GM21786 (cell line): ENCODE measurements around the gene SEMA3D.

ENCODE experiments used
- ATAC-seq: cut with Tn5 transposase; IDR thresholded peaks from one replicate; pipeline ENCODE4 v1.9.1; 2021; ENCODE audit not compliant: unreplicated experiment

The SEMA3D gene

GRCh38 chr7:85126383-85126782 is 60.5 kb downstream of the SEMA3D start:
- no peak for ATAC-seq

DNA sequence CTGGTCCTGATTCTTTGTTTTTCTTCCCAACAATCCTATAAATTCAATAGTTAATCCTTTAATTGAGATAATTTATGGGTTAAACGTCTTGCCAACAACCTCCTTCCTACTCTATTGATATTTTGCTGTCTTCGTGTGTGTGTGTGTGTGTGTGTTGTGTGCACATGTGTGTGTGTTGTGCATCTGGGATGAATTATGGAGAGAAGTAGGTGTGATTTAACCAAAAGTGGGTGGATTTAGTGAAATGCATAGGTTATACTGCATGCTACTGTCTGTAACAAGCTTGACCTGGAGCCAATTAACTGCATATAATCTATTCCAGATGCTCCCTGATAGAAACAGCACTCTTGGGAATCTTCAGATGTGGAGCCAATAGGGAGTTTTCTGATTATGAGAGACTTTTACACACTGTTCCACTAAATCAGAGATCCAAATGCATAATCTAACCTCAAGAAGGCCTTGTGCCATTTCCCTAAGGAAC is 61.2 kb downstream of the SEMA3D start:
- ATAC-seq, result no peak

DNA sequence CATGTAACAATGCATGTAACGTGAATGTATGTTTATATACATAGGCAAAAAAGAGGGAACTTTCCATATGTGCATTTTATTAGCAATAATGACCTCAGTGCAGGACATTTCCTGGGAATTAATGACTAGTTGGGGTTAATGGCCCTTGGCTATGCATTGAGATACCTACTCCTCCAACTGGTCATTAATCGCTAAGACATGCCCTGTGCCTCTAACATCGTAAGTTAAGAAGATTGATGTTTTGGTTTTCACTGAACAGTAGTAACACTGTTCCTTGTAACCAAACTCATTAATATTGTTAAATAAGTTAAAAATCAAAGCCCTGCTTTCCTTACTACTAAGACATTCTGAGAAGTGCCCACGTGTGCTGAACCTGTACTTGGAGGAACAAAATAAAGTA is 61.7 kb downstream of the SEMA3D start:
- ATAC-seq, result no peak

- no peak for ATAC-seq
Measured at GRCh38 chr7:85119934-85120333, 66.9 kb downstream of the SEMA3D start.

GRCh38 chr7:85115862-85116261 is 71.0 kb downstream of the SEMA3D start:
- ATAC-seq, result no peak

GRCh38 chr7:85115006-85115405 is 71.8 kb downstream of the SEMA3D start:
- ATAC-seq, result no peak

DNA sequence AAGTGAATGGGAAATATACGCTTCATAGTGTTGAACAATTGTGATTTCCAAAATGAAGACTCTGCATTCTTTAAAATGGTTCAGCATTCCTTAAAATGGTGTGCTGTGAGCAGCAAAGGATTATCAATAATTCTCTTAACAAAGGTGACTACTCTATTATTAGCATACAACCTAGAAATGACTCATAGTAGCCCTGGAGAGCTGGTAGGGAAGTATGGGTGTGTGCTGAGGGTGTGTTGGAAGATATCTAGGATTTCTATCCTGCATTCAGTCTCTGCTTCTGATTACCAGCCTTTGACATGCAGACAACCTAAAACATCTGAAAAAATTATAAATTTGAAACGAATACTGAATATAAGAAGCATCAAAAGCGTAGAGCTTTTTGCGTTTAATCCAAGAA is 72.5 kb downstream of the SEMA3D start:
- no peak for ATAC-seq

GRCh38 chr7:85111761-85112160 is 75.1 kb downstream of the SEMA3D start:
- no peak for ATAC-seq

- ATAC-seq, result no peak
Measured at GRCh38 chr7:85106719-85107118, 80.1 kb downstream of the SEMA3D start.

DNA sequence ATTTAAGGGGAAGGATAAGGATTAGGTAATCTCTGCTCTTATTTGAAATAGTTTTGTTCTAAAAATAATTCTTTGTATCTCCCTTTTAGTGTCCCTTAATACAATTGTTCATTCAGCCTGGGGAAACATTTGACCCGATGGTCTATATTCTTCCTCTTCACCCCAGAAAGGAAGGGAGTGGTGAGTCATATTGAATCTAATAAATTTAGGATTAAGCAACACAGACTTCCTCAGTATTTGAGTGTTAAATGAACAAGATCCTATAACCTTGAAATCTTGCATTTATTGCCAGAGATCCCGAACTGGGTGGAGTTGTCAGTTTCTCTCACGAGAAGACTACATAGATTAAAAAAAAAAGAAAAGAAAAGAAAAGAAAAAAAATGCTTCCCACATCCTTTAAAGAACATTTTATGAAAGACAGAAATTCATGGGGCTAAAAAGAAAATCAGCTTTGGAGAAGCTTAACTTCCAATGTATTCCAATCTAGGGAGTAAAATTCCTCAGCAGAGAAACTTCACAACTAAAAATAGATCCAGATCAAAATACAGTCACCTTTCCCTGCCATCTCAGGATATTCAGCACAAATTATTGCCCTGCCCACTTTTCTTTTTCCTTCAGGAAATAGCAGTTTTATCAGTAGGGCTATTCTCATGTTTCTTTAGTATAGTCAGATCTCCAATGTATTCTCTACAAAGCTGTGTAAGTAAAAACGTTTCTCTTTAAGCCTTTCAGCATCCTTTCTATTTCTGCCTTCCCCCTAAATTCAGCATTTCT is 82.2 kb downstream of the SEMA3D start:
- ATAC-seq, result no peak

DNA sequence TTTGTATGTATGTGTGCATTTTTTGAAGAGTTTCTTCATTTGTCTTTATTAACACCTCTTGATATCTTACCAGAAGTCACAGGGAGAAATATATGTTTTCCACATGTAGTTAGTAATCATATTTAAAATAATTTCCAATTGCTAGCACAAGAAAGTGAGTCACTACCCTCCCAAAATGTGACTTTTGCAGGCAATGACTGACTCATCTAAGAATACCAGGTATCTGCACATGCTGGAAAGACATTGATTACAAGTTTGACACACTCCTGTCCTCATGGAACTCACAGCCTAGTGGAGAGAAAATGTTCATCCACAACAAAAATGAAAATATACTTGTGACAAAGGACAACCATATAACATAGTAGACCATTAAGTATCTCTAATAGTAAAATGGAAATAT is 82.9 kb downstream of the SEMA3D start:
- ATAC-seq, result no peak

DNA sequence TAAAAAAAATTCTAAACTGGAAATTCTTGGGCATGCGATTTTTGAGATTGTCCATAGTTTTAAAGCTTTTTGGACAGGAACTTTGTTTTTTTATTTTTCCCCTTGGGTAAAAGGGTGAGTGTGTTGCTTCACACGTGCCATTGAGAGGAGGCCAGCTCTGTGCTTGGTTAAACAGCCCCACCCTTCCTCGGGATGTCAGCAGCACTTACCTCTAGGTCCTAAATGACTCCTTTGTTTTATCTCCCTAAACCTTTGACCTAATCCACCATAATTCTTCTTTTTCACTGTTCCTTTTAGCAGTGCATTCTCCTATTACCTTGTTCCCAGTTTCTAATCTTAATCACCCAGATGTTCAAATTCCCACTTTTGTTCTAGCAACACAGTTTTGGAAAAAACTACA is 83.5 kb downstream of the SEMA3D start:
- ATAC-seq, result no peak

DNA sequence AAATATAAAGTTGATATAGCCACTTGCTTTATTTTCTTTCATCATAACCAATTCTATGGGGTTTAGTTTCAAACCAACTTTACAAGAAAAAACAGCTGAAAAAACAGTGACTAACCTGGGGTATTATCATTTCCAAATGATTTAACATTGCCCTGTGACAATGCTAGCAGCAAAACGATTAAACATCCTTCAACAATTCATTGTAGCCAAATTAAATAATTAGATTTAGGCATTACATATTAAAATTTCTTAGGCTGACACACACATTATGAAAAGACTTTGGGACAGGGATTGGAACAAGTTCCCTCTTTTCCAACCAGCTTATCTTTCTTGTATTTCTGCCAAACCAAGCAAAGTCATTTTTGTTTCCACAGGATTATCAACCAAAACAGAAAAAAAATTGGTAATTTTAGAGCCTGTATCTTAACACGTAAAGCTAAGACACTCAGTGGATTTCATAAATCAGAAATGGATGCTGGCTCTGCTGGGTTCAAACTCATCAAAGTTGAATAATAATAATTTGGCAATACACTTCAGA is 84.0 kb downstream of the SEMA3D start:
- no peak for ATAC-seq

DNA sequence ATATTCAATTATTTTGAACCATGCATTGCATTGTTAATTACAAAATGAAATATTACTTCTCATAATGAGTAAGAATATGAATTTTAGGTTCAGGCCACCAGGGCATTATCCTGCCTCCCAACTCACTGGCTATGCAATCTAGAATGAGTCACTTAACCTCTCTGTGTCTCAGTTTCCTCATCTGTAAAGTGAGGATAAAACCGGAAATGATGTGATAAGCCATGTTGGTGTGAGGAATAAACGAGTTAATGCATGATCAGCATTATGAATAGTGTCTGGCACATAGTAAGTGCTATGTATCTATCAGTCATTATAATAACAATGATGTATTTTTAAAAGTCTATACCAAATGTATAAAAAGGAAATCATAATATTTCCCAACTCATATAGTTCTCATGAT is 85.5 kb downstream of the SEMA3D start:
- ATAC-seq, result no peak

DNA sequence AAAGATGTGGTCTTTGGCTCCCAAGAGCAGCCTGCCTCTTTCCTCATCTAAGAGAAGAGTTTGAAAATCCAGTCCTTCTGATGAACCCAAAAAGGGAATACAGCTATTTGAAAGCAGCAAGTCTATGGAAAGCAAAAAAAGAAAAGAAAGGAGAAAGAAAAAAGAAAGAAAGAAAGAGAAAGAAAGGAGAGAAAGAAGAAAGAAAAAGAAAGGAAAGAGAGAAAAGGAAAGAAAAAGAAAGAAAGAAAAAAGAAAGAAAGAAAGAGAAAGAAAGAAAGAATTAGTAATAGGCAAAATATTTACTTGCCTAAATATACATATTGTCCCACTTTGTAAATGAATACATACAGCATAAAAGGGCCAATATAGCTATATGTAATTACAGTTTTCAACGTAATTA is 89.0 kb downstream of the SEMA3D start:
- ATAC-seq, result no peak

- ATAC-seq, result no peak
Measured at GRCh38 chr7:85095806-85096205, 91.0 kb downstream of the SEMA3D start.

GRCh38 chr7:85095366-85095765 is 91.5 kb downstream of the SEMA3D start:
- no peak for ATAC-seq

- ATAC-seq, result no peak
Measured at GRCh38 chr7:85094046-85094725, 92.7 kb downstream of the SEMA3D start.

GRCh38 chr7:85091565-85091928 is 95.3 kb downstream of the SEMA3D start:
- no peak for ATAC-seq

GRCh38 chr7:85090919-85091564 is 95.8 kb downstream of the SEMA3D start:
- ATAC-seq, result no peak

DNA sequence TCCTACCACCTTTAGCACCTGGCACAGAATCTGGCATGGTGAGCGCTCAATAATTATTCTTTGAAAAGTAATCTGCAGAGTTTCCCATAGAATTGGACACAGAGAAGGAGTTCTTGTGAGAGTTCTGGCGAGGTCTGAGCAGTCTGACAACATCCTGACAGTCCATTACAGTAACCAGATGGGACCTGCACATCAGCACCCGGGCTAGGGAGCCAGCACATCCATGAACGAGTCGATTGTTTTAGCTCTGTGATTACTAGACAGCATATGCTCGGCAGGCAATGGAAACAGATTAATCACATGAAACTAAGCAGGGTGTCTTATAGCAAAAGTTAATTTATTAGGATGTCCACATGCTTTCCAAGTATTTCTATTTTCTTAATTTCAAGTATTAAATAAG is 96.7 kb downstream of the SEMA3D start:
- ATAC-seq, result no peak

DNA sequence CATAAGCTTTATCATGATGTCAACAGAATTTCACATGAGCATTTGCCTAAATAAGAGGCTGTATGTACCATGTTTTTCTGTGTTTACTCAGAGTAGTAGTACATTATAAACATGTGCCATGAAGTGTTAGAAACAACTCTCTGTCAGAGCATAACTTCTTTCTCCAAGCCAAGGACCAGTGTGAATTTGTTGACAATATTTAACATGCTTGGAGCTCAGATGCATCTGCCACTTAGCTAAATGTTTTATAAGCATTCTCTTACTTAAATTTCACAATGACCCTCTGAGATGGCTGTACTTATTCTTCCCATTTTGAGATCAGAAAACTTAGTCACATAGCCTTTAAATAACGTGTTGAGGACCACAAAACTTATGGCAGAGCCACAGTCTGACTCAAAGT is 105.0 kb downstream of the SEMA3D start:
- no peak for ATAC-seq
